Activated naive CD8-positive, alpha-beta T cell (primary cell): ENCODE measurements around the gene ID3.
"Not testable (repeated sequence)": the region's sequence is repeated elsewhere in the genome, so short reads cannot be mapped to it uniquely, and the experiment has no call there.

Source experiments
- H3K27ac Mint-ChIP-seq: one replicate; pipeline ENCODE4 v1.8.0; 2021; ENCODE audit warnings: mixed read lengths
- H3K27me3 Mint-ChIP-seq: one replicate; pipeline ENCODE4 v1.8.0; 2021; ENCODE audit warnings: mixed read lengths
- H3K36me3 Mint-ChIP-seq: one replicate; pipeline ENCODE4 v1.8.0; 2021; ENCODE audit warnings: mixed read lengths
- H3K4me1 Mint-ChIP-seq: one replicate; pipeline ENCODE4 v1.8.0; 2021; ENCODE audit warnings: low read depth, mixed read lengths
- H3K4me3 Mint-ChIP-seq: one replicate; pipeline ENCODE4 v1.8.0; 2021; ENCODE audit warnings: mild to moderate bottlenecking, mixed read lengths
- H3K9me3 Mint-ChIP-seq: one replicate; pipeline ENCODE4 v1.8.0; 2021; ENCODE audit warnings: low read depth, mixed read lengths

ID3 gene

GRCh38 chr1:23593042-23593521 lies 33.8 kb upstream of the ID3 start:
- Mint-ChIP-seq H3K36me3 (no peaks in the 10 kb centered on the region), H3K4me3 (no peak overlapping the region), H3K27me3 (no peaks in the 10 kb centered on the region), H3K27ac (peak overlapping the region; percentile 65), H3K9me3 (no peaks in the 10 kb centered on the region), H3K4me1 (peaks cover 86% of the 10 kb centered on the region)

GRCh38 chr1:23592209-23592892 lies 33.0 kb upstream of the ID3 start:
- Mint-ChIP-seq H3K36me3 (no peaks in the 10 kb centered on the region), H3K27ac (peak overlapping the region; percentile 92), H3K27me3 (no peaks in the 10 kb centered on the region), H3K4me1 (peaks cover 79% of the 10 kb centered on the region), H3K4me3 (peak overlapping the region; percentile 59), H3K9me3 (no peaks in the 10 kb centered on the region)

- no peaks in the 10 kb centered on the region for H3K9me3 Mint-ChIP-seq
Measured at GRCh38 chr1:23591460-23592208, 32.3 kb upstream of the ID3 start.

GRCh38 chr1:23590058-23590783 lies 30.9 kb upstream of the ID3 start:
- Mint-ChIP-seq H3K4me3 (peak overlapping the region; percentile 2), H3K9me3 (no peaks in the 10 kb centered on the region), H3K36me3 (no peaks in the 10 kb centered on the region), H3K27ac (peak overlapping the region; percentile 87), H3K27me3 (no peaks in the 10 kb centered on the region), H3K4me1 (peaks cover 62% of the 10 kb centered on the region)

More at GRCh38 chr1:23591460-23592208, 32.3 kb upstream of the ID3 start:
- peak overlapping the region; percentile 92 for H3K27ac Mint-ChIP-seq
- H3K4me1 Mint-ChIP-seq: peaks cover 72% of the 10 kb centered on the region
- no peaks in the 10 kb centered on the region for H3K36me3 Mint-ChIP-seq
- H3K4me3 Mint-ChIP-seq: peak overlapping the region; percentile 72
- no peaks in the 10 kb centered on the region for H3K27me3 Mint-ChIP-seq

GRCh38 chr1:23589585-23589986 lies 30.3 kb upstream of the ID3 start:
- Mint-ChIP-seq H3K4me1 (peaks cover 55% of the 10 kb centered on the region), H3K9me3 (no peaks in the 10 kb centered on the region), H3K4me3 (no peak overlapping the region), H3K27ac (no peak overlapping the region), H3K27me3 (no peaks in the 10 kb centered on the region), H3K36me3 (no peaks in the 10 kb centered on the region)

- Mint-ChIP-seq H3K9me3 (no peaks in the 10 kb centered on the region), H3K4me3 (no peak overlapping the region), H3K27me3 (no peaks in the 10 kb centered on the region), H3K4me1 (peaks cover 49% of the 10 kb centered on the region), H3K36me3 (no peaks in the 10 kb centered on the region), H3K27ac (no peak overlapping the region)
Measured at GRCh38 chr1:23588749-23589548, 29.6 kb upstream of the ID3 start.

- H3K27ac Mint-ChIP-seq: no peak overlapping the region
- H3K36me3 Mint-ChIP-seq: no peaks in the 10 kb centered on the region
- no peak overlapping the region for H3K4me3 Mint-ChIP-seq
- no peaks in the 10 kb centered on the region for H3K9me3 Mint-ChIP-seq
- H3K27me3 Mint-ChIP-seq: no peaks in the 10 kb centered on the region
- H3K4me1 Mint-ChIP-seq: peaks cover 25% of the 10 kb centered on the region
Measured at GRCh38 chr1:23585321-23586022, 26.2 kb upstream of the ID3 start.

- H3K4me1 Mint-ChIP-seq: peaks cover 17% of the 10 kb centered on the region
- H3K36me3 Mint-ChIP-seq, H3K27ac Mint-ChIP-seq, H3K27me3 Mint-ChIP-seq, H3K9me3 Mint-ChIP-seq, H3K4me3 Mint-ChIP-seq: not testable (repeated sequence)
Measured at GRCh38 chr1:23583727-23584126, 24.4 kb upstream of the ID3 start.

- Mint-ChIP-seq H3K9me3 (no peaks in the 10 kb centered on the region), H3K4me1 (peaks cover 23% of the 10 kb centered on the region), H3K36me3 (no peaks in the 10 kb centered on the region), H3K27ac (no peak overlapping the region), H3K27me3 (no peaks in the 10 kb centered on the region), H3K4me3 (no peak overlapping the region)
Measured at GRCh38 chr1:23582820-23583219, 23.5 kb upstream of the ID3 start.

- Mint-ChIP-seq H3K4me3 (no peak overlapping the region), H3K27ac (no peak overlapping the region), H3K27me3 (no peaks in the 10 kb centered on the region), H3K4me1 (peaks cover 37% of the 10 kb centered on the region), H3K36me3 (no peaks in the 10 kb centered on the region), H3K9me3 (no peaks in the 10 kb centered on the region)
Measured at GRCh38 chr1:23581219-23581618, 21.9 kb upstream of the ID3 start.

GRCh38 chr1:23578997-23579363 lies 19.7 kb upstream of the ID3 start:
- peaks cover 59% of the 10 kb centered on the region for H3K4me1 Mint-ChIP-seq
- H3K9me3 Mint-ChIP-seq: no peaks in the 10 kb centered on the region
- peak overlapping the region; percentile 53 for H3K4me3 Mint-ChIP-seq
- no peaks in the 10 kb centered on the region for H3K27me3 Mint-ChIP-seq
- no peaks in the 10 kb centered on the region for H3K36me3 Mint-ChIP-seq
- H3K27ac Mint-ChIP-seq: peak overlapping the region; percentile 83

GRCh38 chr1:23578311-23578996 lies 19.2 kb upstream of the ID3 start:
- no peaks in the 10 kb centered on the region for H3K36me3 Mint-ChIP-seq
- H3K4me1 Mint-ChIP-seq: peaks cover 61% of the 10 kb centered on the region
- no peaks in the 10 kb centered on the region for H3K9me3 Mint-ChIP-seq
- peak overlapping the region; percentile 53 for H3K4me3 Mint-ChIP-seq
- peak overlapping the region; percentile 83 for H3K27ac Mint-ChIP-seq
- H3K27me3 Mint-ChIP-seq: no peaks in the 10 kb centered on the region

GRCh38 chr1:23577056-23578004 lies 18.0 kb upstream of the ID3 start:
- peaks cover 59% of the 10 kb centered on the region for H3K4me1 Mint-ChIP-seq
- H3K27ac Mint-ChIP-seq: peak overlapping the region; percentile 92
- H3K36me3 Mint-ChIP-seq: no peaks in the 10 kb centered on the region
- no peaks in the 10 kb centered on the region for H3K27me3 Mint-ChIP-seq
- no peaks in the 10 kb centered on the region for H3K9me3 Mint-ChIP-seq
- peak overlapping the region; percentile 76 for H3K4me3 Mint-ChIP-seq
